GM19193 (cell line): ENCODE results near the gene OLFML1.

Experiments used
- POLR2A ChIP-seq: IDR thresholded peaks from 4 replicates; pipeline ENCODE4 v1.6.1; 2011; ENCODE audit not compliant: insufficient read depth, insufficient read length; ENCODE audit errors: extremely low read depth

OLFML1 gene

GRCh38 chr11:7516475-7516874, 31.2 kb downstream of the OLFML1 start:
- TF ChIP-seq POLR2A: peak; percentile 39

DNA sequence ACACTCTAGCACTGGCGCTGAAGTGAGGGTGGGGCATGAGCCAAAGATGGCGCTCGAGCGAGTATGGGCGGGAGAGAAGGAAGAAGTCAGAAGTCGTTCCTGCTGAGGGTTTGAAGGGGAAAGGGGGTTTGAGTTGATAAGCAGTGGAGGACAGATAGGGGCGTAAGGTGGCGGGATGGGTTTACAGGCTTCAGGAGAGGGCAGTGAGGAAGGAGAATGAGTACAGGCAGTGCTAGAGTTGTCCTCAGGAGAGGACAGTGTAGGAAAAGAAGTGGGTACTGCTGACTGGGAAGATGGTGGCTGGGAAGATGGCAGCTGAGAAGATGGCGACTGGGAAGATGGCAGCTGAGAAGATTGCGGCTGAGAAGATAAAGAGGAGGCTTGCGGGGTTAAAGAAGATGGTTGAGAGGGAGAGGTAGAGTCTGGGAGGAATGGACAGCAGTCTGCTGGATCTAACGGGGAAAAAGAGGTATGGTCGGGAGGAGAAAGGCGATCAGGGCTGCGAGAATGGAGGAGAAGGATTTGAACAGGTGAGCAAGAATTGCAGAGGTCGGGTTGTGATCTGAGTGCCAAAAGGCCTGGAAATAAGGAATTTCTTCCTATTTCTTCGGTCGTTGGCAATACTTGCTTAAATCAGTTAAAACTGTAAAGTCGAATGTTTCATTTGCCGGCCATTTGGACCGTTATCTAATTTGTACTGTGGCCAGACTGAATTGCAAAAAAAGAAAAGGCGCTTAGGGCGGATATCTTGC, 33.7 kb downstream of the OLFML1 start:
- no peak for TF ChIP-seq POLR2A

GRCh38 chr11:7520011-7520942, 35.0 kb downstream of the OLFML1 start:
- peak; percentile 58 for TF ChIP-seq POLR2A

GRCh38 chr11:7520981-7521487, 35.7 kb downstream of the OLFML1 start:
- TF ChIP-seq POLR2A: no peak

GRCh38 chr11:7522121-7522520, 36.8 kb downstream of the OLFML1 start:
- no peak for TF ChIP-seq POLR2A

GRCh38 chr11:7522546-7522945, 37.2 kb downstream of the OLFML1 start:
- no peak for TF ChIP-seq POLR2A

DNA sequence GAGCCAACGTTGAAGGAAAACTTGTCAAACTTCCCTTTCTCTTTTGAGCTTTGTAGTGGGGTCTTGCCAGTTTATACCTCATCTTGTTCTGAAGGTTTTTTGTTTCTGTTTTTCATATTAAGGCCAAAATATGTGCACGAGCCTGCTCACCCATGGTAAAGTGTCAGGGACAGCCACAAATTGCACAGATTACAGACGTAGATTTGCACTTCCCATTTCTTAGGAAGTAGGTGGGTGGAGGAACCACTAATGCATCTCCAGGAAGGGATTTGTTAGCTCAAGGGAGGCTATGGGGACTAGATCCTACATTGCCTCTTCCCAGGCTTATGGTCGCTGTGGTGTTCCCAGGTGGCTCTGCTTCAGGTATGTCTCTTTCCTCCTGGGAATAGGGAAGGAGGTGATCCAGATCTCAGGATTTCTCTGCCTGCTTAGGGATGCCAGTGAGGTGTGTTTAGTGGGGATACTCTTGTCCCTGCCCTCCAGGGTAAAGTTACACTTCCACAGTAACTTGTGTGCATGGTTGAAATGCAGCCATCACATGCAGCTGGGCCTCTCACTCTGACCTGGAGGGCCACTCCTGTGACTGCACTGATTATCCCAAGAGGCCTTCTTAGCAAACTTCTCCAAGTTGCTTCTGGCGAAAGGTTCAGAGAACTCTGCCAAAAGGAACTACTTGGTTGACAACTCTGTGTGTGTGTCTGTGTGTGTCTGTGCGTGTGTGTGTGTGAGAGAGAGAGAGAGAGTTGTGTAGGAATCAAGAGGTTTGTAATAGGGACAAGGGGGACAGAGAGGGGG, 38.3 kb downstream of the OLFML1 start:
- TF ChIP-seq POLR2A: no peak

- TF ChIP-seq POLR2A: no peak
Observed at GRCh38 chr11:7524462-7525235, 39.3 kb downstream of the OLFML1 start.

- no peak for TF ChIP-seq POLR2A
Observed at GRCh38 chr11:7525424-7525823, 40.1 kb downstream of the OLFML1 start.

- TF ChIP-seq POLR2A: no peak
Observed at GRCh38 chr11:7527029-7527428, 41.7 kb downstream of the OLFML1 start.

DNA sequence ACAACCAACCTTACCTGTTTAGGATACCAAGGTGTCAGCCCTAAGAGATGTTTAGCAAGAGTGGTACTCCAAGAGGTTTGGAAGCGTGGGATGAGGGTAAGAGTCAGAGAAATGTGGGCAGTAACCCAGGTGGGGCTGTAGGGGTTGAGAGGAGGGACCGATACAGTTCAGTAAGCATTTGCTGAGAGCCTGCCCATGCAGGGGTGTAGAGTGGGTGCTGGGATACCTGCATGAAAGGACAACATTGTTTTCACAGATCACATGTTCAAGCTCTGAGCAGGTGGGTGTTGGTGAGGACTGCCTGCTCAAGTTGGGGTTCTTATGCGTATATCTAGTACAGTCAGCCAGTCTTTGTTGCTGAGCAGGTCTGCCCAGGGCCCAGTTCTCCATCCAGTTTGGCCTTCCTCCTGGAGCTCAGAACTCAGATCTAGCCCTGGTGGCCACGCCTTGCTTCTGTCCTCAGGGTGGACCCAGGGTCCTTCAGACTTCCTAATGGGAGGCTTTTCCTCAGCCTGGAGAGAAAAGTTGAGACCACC, 43.3 kb downstream of the OLFML1 start:
- TF ChIP-seq POLR2A: no peak

GRCh38 chr11:7530013-7530640, 44.8 kb downstream of the OLFML1 start:
- no peak for TF ChIP-seq POLR2A

GRCh38 chr11:7531011-7531410, 45.7 kb downstream of the OLFML1 start:
- TF ChIP-seq POLR2A: no peak
